Lung (tissue), 12 donors: ENCODE results near the gene CHN2. TPM values are rescaled to one million over a fixed set of nuclear protein-coding genes. Genes with fewer than 3 reads are reported as not detected.
"Not testable (repeated sequence)": the region's sequence is repeated elsewhere in the genome, so short reads cannot be mapped to it uniquely, and the experiment has no call there.

Source experiments
- ATAC-seq: fragments of 200-7000 bp; cut with Tn5 transposase; one replicate; pipeline ENCODE4 v1.9.1; 2020; ENCODE audit warnings: moderate number of reproducible peaks; ENCODE audit not compliant: insufficient read depth, low FRiP score
- DNase-seq, 3 donors: peaks; one replicate each; pipeline ENCODE4 v3.0.0-alpha.2; 2013 to 2017
- H3K27ac ChIP-seq, 2 donors: one replicate each; pipeline ENCODE4 v1.5.1; 2013; ENCODE audit warnings: mild to moderate bottlenecking in 2 of 2, moderate library complexity in 2 of 2, control low read depth in 1 of 2, inconsistent platforms in 1 of 2, low read depth in 1 of 2, low read length in 1 of 2
- H3K27me3 ChIP-seq, 3 donors: one replicate each; pipeline ENCODE4 v1.5.1; 2013; ENCODE audit warnings: low read length in 2 of 3; ENCODE audit not compliant: control insufficient read depth in 3 of 3, insufficient read depth in 3 of 3
- H3K36me3 ChIP-seq, 4 donors: one replicate each; pipeline ENCODE4 v1.5.1; 2013; ENCODE audit warnings: low read length in 4 of 4, mild to moderate bottlenecking in 1 of 4, moderate library complexity in 1 of 4; ENCODE audit not compliant: control insufficient read depth in 4 of 4, insufficient read depth in 4 of 4
- H3K4me1 ChIP-seq, 5 donors: one replicate each; pipeline ENCODE4 v1.5.1; 2013; ENCODE audit warnings: low read length in 5 of 5, mild to moderate bottlenecking in 2 of 5, moderate library complexity in 1 of 5; ENCODE audit not compliant: control insufficient read depth in 5 of 5, insufficient read depth in 5 of 5
- H3K4me3 ChIP-seq: one replicate; pipeline ENCODE4 v1.5.1; 2013; ENCODE audit warnings: mild to moderate bottlenecking, control low read depth, moderate library complexity
- H3K9ac ChIP-seq, 2 donors: one replicate each; pipeline ENCODE4 v1.5.1; 2013; ENCODE audit warnings: low read length in 2 of 2, control low read depth in 1 of 2; ENCODE audit not compliant: insufficient read depth in 1 of 2
- H3K9me3 ChIP-seq, 4 donors: one replicate each; pipeline ENCODE4 v1.5.1; 2013; ENCODE audit warnings: low read length in 3 of 4, mild to moderate bottlenecking in 1 of 4, moderate library complexity in 1 of 4; ENCODE audit not compliant: control insufficient read depth in 4 of 4, insufficient read depth in 3 of 4
- WGBS, 2 donors: extraction: QIAGEN DNeasy Blood & Tissue Kit; methylation state at CpG; one replicate each; pipeline ENCODE4 v1.1.7; 2013; 5-methylcytosine and 5-hydroxymethylcytosine counted together
- polyA plus RNA-seq, 2 donors: library from polyadenylated mRNA; stranded (reverse); fragments of 200-250 nt; gene quantifications; one replicate each; pipeline ENCODE4 v1.2.1, GENCODE V29; 2013
- total RNA-seq, 2 donors: library from RNA; depleted of rRNA in 1 of 2; stranded (reverse); fragments of >200 nt in 1 of 2; gene quantifications; one replicate each; pipeline ENCODE4 v1.2.1, GENCODE V29; 2014 to 2021
- TF ChIP-seq, protein P1 (sequence below): IDR thresholded peaks from 2 replicates; pipeline ENCODE4 v1.5.1; 2012; ENCODE audit warnings: mild to moderate bottlenecking; ENCODE audit errors: control extremely low read depth, extremely low read depth
- donor health status: control.
- donor health status: control.
- donor health status: Bipolar disorder and iron deficiency.
- donor health status: healthy.
- donor health status: DM: yes; HTN: yes; CAD: no.

CHN2 gene
- total and polyA plus RNA-seq, 4 donors = 3.2 to 11.0 (median 6.7) TPM

DNA sequence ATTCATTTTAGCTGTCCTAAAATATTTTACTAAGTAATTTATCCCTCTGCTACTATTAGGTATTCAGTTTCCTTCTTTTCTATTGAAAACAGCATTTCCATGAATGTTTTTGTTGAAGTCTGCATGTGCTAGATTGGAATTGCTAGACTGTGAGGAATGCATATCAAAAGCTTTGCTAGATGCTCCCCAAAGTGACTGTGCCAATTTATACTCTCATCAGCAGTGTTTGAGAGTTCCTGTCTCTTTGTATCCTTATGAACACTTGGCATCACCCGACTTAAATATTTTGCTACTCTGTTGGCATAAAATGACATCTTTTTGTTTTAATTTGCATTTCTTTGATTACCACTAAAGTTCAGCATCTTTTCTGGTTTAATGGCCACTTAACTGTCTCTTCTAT lies 324.0 kb downstream of the CHN2 start:
- no peak for ATAC-seq
- H3K4me1 ChIP-seq = no peaks in the 10 kb centered on the region
- WGBS, 2 donors = 74 to 83% methylated on average over 1 of the region's 1 CpG

DNA sequence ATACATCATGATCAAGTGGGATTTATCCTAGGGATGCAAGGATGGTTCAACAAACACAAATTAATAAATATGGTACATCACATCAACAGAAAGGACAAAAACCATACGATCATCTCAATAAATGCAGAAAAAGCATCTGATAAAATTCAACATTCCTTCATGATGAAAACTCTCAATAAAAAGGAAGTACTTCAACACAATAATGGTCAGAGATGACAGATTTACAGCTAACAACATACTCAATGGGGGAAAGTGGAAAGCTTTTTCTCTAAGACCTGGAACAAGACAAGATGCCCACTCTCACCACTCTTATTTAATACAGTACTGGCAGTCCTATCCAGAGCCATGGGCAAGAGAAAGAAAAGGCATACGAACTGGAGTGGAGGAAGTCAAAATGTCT lies 329.2 kb downstream of the CHN2 start:
- Histone ChIP-seq H3K27ac (no peak overlapping the region), H3K4me3 (no peak overlapping the region), H3K36me3 (no peaks in the 10 kb centered on the region), H3K4me1 (no peaks in the 10 kb centered on the region), H3K27me3 (peaks cover 0 to 2% (median 0%) of the 10 kb centered on the region in 3 donors), H3K9me3 (no peaks in the 10 kb centered on the region), H3K9ac (no peak overlapping the region)
- TF ChIP-seq, protein P1, sequence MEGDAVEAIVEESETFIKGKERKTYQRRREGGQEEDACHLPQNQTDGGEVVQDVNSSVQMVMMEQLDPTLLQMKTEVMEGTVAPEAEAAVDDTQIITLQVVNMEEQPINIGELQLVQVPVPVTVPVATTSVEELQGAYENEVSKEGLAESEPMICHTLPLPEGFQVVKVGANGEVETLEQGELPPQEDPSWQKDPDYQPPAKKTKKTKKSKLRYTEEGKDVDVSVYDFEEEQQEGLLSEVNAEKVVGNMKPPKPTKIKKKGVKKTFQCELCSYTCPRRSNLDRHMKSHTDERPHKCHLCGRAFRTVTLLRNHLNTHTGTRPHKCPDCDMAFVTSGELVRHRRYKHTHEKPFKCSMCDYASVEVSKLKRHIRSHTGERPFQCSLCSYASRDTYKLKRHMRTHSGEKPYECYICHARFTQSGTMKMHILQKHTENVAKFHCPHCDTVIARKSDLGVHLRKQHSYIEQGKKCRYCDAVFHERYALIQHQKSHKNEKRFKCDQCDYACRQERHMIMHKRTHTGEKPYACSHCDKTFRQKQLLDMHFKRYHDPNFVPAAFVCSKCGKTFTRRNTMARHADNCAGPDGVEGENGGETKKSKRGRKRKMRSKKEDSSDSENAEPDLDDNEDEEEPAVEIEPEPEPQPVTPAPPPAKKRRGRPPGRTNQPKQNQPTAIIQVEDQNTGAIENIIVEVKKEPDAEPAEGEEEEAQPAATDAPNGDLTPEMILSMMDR = no peak
- ATAC-seq (no peak), DNase-seq (no peak)
- 66 to 70% methylated on average over 2 of the region's 2 CpGs for WGBS, 2 donors

More for the DNA sequence above, 324.0 kb downstream of the CHN2 start:
- Histone ChIP-seq H3K9ac (no peak overlapping the region), H3K4me3 (no peak overlapping the region), H3K9me3 (no peaks in the 10 kb centered on the region), H3K27me3 (peaks cover 0 to 3% (median 0%) of the 10 kb centered on the region in 3 donors), H3K27ac (no peak overlapping the region), H3K36me3 (no peaks in the 10 kb centered on the region)
- no peak for DNase-seq
- TF ChIP-seq, protein P1 = no peak

DNA sequence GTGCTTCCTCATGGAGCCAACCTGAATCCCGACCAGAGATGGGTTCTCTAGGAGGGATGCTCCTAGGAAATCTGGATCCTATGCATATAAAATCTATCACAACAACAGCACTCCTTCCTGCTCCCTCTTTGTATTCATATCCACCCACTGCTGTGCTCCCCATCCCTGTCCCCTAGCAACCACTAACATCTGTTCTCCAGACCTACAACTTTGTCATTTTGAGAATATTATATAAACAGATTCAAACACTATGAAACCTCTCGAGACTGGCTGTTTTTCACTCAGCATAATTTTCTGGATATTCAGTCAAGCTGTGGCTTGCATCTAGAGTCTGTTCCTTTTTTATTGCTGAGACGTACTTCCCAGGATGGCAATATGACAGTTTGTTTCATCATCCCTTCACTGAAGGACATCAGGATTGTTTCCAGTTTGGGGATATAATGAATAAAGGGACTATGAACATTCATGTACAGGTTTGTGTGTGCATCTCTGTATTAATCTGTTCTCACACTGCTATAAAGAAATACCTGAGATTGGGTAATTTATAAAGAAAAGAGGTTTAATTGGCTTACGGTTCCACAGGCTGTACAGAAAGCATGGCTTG lies 333.0 kb downstream of the CHN2 start:
- ATAC-seq (no peak), DNase-seq (no peak)
- WGBS, 2 donors = 87 to 89% methylated on average over 4 of the region's 4 CpGs
- no peaks in the 10 kb centered on the region for H3K4me1 ChIP-seq
- H3K9ac ChIP-seq = no peak overlapping the region
- TF ChIP-seq, protein P1 = no peak
- no peaks in the 10 kb centered on the region for H3K9me3 ChIP-seq
- no peaks in the 10 kb centered on the region for H3K36me3 ChIP-seq
- peaks cover 0 to 2% (median 0%) of the 10 kb centered on the region in 3 donors for H3K27me3 ChIP-seq
- H3K27ac ChIP-seq = no peak overlapping the region
- no peak overlapping the region for H3K4me3 ChIP-seq

DNA sequence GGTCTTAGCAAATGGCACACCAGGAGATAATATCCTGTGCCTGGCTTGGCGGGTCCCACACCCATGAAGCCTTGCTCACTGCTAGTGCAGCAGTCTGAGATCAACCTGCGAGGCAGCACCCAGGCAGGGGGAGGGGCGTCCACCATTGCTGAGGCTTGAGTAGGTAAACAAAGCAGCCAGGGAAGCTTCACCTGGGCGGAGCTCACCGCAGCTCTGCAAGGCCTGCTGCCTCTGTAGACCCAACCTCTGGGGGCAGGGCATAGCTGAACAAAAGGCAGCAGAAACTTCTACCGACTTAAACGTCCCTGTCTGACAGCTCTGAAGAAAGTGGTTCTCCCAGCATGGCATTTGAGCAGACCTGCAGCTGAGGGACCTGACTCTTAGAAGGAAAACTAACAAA lies 334.0 kb downstream of the CHN2 start:
- H3K36me3 ChIP-seq, ATAC-seq, DNase-seq, H3K9me3 ChIP-seq, H3K27ac ChIP-seq, H3K9ac ChIP-seq, H3K4me1 ChIP-seq, H3K4me3 ChIP-seq, H3K27me3 ChIP-seq: not testable (repeated sequence)
- 72 to 83% methylated on average over 7 of the region's 7 CpGs for WGBS, 2 donors

Other genes with a start within 250 kb of the CHN2 start
- gene TRIL, start 236.4 kb upstream of the CHN2 start, total RNA-seq = 10 to 100 TPM in 1 of 2 donors, 1 to 10 TPM in 1; 2.9 to 17.0 TPM
- gene TRIL, start 236.4 kb upstream of the CHN2 start, polyA plus RNA-seq = under 1 TPM; 0.52 to 0.65 TPM
- 10 to 100 TPM; 16.6 to 18.1 TPM for gene CPVL, start 48.2 kb upstream of the CHN2 start, total RNA-seq
- gene CPVL, start 48.2 kb upstream of the CHN2 start, polyA plus RNA-seq = 10 to 100 TPM; 17.1 to 34.8 TPM